Effector CD4-positive, alpha-beta T cell (primary cell): ENCODE data around the gene MYL3.

Source experiments
- DNase-seq: peaks from one replicate; pipeline ENCODE4 v3.0.0-alpha.2; 2020

The MYL3 gene

GRCh38 chr3:46849045-46849631 lies 14.1 kb downstream of the MYL3 start:
- no peak for DNase-seq

GRCh38 chr3:46848271-46849044 lies 14.8 kb downstream of the MYL3 start:
- DNase-seq = no peak

GRCh38 chr3:46847744-46848143 lies 15.5 kb downstream of the MYL3 start:
- DNase-seq = no peak

GRCh38 chr3:46846624-46847542 lies 16.4 kb downstream of the MYL3 start:
- no peak for DNase-seq

- peak; percentile 73 for DNase-seq
Measured at GRCh38 chr3:46845860-46846623, 17.2 kb downstream of the MYL3 start.

GRCh38 chr3:46845397-46845859 lies 17.8 kb downstream of the MYL3 start:
- no peak for DNase-seq

GRCh38 chr3:46844881-46845312 lies 18.3 kb downstream of the MYL3 start:
- DNase-seq = no peak

- no peak for DNase-seq
Measured at GRCh38 chr3:46844397-46844796, 18.8 kb downstream of the MYL3 start.

GRCh38 chr3:46843508-46843907 lies 19.7 kb downstream of the MYL3 start:
- no peak for DNase-seq

- no peak for DNase-seq
Measured at GRCh38 chr3:46840491-46840890, 22.8 kb downstream of the MYL3 start.

GRCh38 chr3:46838301-46838700 lies 24.9 kb downstream of the MYL3 start:
- DNase-seq = no peak

- DNase-seq = no peak
Measured at GRCh38 chr3:46835491-46835890, 27.8 kb downstream of the MYL3 start.

GRCh38 chr3:46835054-46835453 lies 28.2 kb downstream of the MYL3 start:
- no peak for DNase-seq

- DNase-seq = no peak
Measured at GRCh38 chr3:46833346-46834300, 29.6 kb downstream of the MYL3 start.

GRCh38 chr3:46831841-46832240 lies 31.4 kb downstream of the MYL3 start:
- DNase-seq = no peak

- no peak for DNase-seq
Measured at GRCh38 chr3:46831316-46831715, 31.9 kb downstream of the MYL3 start.

- DNase-seq = no peak
Measured at GRCh38 chr3:46830801-46831200, 32.4 kb downstream of the MYL3 start.

GRCh38 chr3:46829699-46830208 lies 33.5 kb downstream of the MYL3 start:
- no peak for DNase-seq

GRCh38 chr3:46825450-46825849 lies 37.8 kb downstream of the MYL3 start:
- DNase-seq = no peak

GRCh38 chr3:46824211-46824970 lies 38.9 kb downstream of the MYL3 start:
- no peak for DNase-seq
